Neural cell (in vitro differentiated cells): Measurements from ENCODE around the gene SLCO2A1. TPM values are rescaled to one million over a fixed set of nuclear protein-coding genes. Genes with fewer than 3 reads are reported as not detected.

Experiments
- H2AFZ ChIP-seq: fragments of 200-600, 300-800 bp; sonication (generic), shearing (Covaris generic); 2 replicates; pipeline ENCODE4 v1.6.0; 2014; ENCODE audit warnings: low read depth, mild to moderate bottlenecking, antibody characterized with exemption, low read length, moderate library complexity
- H3F3A ChIP-seq: fragments of 200-600 bp; shearing (Covaris generic); 2 replicates; pipeline ENCODE4 v1.6.1; 2016; ENCODE audit warnings: mild to moderate bottlenecking, moderate library complexity, mixed read lengths, antibody characterized with exemption, low read length; ENCODE audit not compliant: insufficient read depth, poor library complexity, severe bottlenecking
- H3K27ac ChIP-seq: fragments of 200-600, 300-800 bp; sonication (generic), shearing (Covaris generic); 2 replicates; pipeline ENCODE4 v1.5.1; 2014; ENCODE audit warnings: mild to moderate bottlenecking, low read length, moderate library complexity
- H3K27me3 ChIP-seq: fragments of 300-800, 200-600 bp; sonication (generic), shearing (Covaris generic); 2 replicates; pipeline ENCODE4 v1.6.0; 2014; ENCODE audit warnings: mild to moderate bottlenecking, low read depth, low read length, moderate library complexity; ENCODE audit not compliant: insufficient read depth
- H3K36me3 ChIP-seq: fragments of 300-800, 200-600 bp; sonication (generic), shearing (Covaris generic); 2 replicates; pipeline ENCODE4 v1.5.1; 2014; ENCODE audit warnings: mild to moderate bottlenecking, antibody characterized with exemption, low read length, moderate library complexity; ENCODE audit not compliant: insufficient read depth
- H3K4me2 ChIP-seq: fragments of 300-800, 200-600 bp; sonication (generic), shearing (Covaris generic); 2 replicates; pipeline ENCODE4 v1.6.0; 2014; ENCODE audit warnings: mild to moderate bottlenecking, low read length
- H3K4me3 ChIP-seq: fragments of 300-800, 200-600 bp; sonication (generic), shearing (Covaris generic); 2 replicates; pipeline ENCODE4 v1.5.1; 2014; ENCODE audit warnings: mild to moderate bottlenecking, low read length, moderate library complexity
- H3K79me2 ChIP-seq: fragments of 200-600 bp; shearing (Covaris generic); replicated peaks from 2 replicates; pipeline ENCODE4 v1.6.0; 2014; ENCODE audit warnings: mild to moderate bottlenecking, low read length, moderate library complexity; ENCODE audit not compliant: insufficient read depth
- H3K9ac ChIP-seq: fragments of 300-800, 200-600 bp; sonication (generic), shearing (Covaris generic); 2 replicates; pipeline ENCODE4 v1.6.1; 2016; ENCODE audit warnings: mild to moderate bottlenecking, low read length, mixed read lengths
- H3K9me2 ChIP-seq: fragments of 200-600 bp; shearing (Covaris generic); 2 replicates; pipeline ENCODE4 v1.6.1; 2016; ENCODE audit warnings: mild to moderate bottlenecking, low read length, mixed read lengths; ENCODE audit not compliant: insufficient read depth
- H3K9me3 ChIP-seq: fragments of 200-600, 300-800 bp; sonication (generic), shearing (Covaris generic); 2 replicates; pipeline ENCODE4 v1.6.1; 2016; ENCODE audit warnings: mild to moderate bottlenecking, mixed run types, low read length, moderate library complexity, mixed read lengths
- H4K20me1 ChIP-seq: fragments of 200-600 bp; shearing (Covaris generic); 2 replicates; pipeline ENCODE4 v1.6.1; 2016; ENCODE audit warnings: mild to moderate bottlenecking, mixed run types; ENCODE audit not compliant: insufficient read depth
- CTCF ChIP-seq: fragments of 450-650 bp; IDR thresholded peaks from 2 replicates; pipeline ENCODE4 v1.5.1; 2014; ENCODE audit warnings: antibody characterized with exemption, mild to moderate bottlenecking, moderate library complexity; ENCODE audit not compliant: poor library complexity, severe bottlenecking
- EP300 ChIP-seq: fragments of 450-650 bp; conservative IDR thresholded peaks from 2 replicates; pipeline ENCODE4 v1.6.1; 2014; ENCODE audit warnings: antibody characterized with exemption, mild to moderate bottlenecking, moderate library complexity; ENCODE audit not compliant: poor library complexity, severe bottlenecking
- EZH2 ChIP-seq: fragments of 200-600, 300-800 bp; shearing (Covaris generic), sonication (generic); IDR thresholded peaks from 2 replicates; pipeline ENCODE4 v1.6.1; 2014; ENCODE audit warnings: antibody characterized with exemption, low read length, borderline replicate concordance, mild to moderate bottlenecking; ENCODE audit not compliant: insufficient read depth, poor library complexity, severe bottlenecking
- MXI1 ChIP-seq: fragments of 450-650 bp; conservative IDR thresholded peaks from 2 replicates; pipeline ENCODE4 v1.6.1; 2014; ENCODE audit warnings: antibody characterized with exemption, mild to moderate bottlenecking; ENCODE audit not compliant: poor library complexity, severe bottlenecking
- POLR2AphosphoS5 ChIP-seq: IDR thresholded peaks from 2 replicates; pipeline ENCODE4 v1.6.1; 2012
- RAD21 ChIP-seq: fragments of 450-650 bp; conservative IDR thresholded peaks from 2 replicates; pipeline ENCODE4 v1.6.1; 2014; ENCODE audit warnings: antibody characterized with exemption, mild to moderate bottlenecking, moderate library complexity
- REST ChIP-seq: IDR thresholded peaks from 2 replicates; pipeline ENCODE4 v1.6.1; 2012; ENCODE audit warnings: borderline replicate concordance
- SMC3 ChIP-seq: fragments of 450-650 bp; conservative IDR thresholded peaks from 2 replicates; pipeline ENCODE4 v1.6.1; 2014; ENCODE audit warnings: antibody characterized with exemption, mild to moderate bottlenecking, moderate library complexity; ENCODE audit not compliant: poor library complexity
- TAF1 ChIP-seq: IDR thresholded peaks from 2 replicates; pipeline ENCODE4 v1.6.1; 2012; ENCODE audit warnings: low read depth
- polyA plus RNA-seq: library from polyadenylated mRNA; depleted of rRNA; stranded (reverse); fragments of >200 nt; gene quantifications from 2 replicates; pipeline ENCODE4 v1.2.3, GENCODE V29; 2014

Gene SLCO2A1
- polyA plus RNA-seq, 1 donor from 2014 or later = not detected

GRCh38 chr3:133925960-133926735 is 103.6 kb downstream of the SLCO2A1 start:
- Histone ChIP-seq H3K27ac (no peak overlapping the region), H4K20me1 (no peaks in the 10 kb centered on the region), H3K4me2 (no peak overlapping the region), H3K36me3 (no peaks in the 10 kb centered on the region), H3K79me2 (no peaks in the 10 kb centered on the region), H3K9me2 (no peaks in the 10 kb centered on the region), H3K4me3 (no peak overlapping the region), H2AFZ (no peak overlapping the region), H3F3A (no peaks in the 10 kb centered on the region), H3K27me3 (peaks cover 5% of the 10 kb centered on the region), H3K9me3 (no peaks in the 10 kb centered on the region), H3K9ac (no peak overlapping the region)
- TF ChIP-seq REST (no peak), TAF1 (no peak)

GRCh38 chr3:133924041-133924440 is 105.7 kb downstream of the SLCO2A1 start:
- TF ChIP-seq SMC3 = no peak
- no peaks in the 10 kb centered on the region for H3K9me2 ChIP-seq
- H3K27ac ChIP-seq = no peak overlapping the region
- peaks cover 5% of the 10 kb centered on the region for H3K27me3 ChIP-seq
- no peaks in the 10 kb centered on the region for H4K20me1 ChIP-seq
- no peak overlapping the region for H3K4me3 ChIP-seq
- no peak overlapping the region for H2AFZ ChIP-seq
- no peaks in the 10 kb centered on the region for H3K9me3 ChIP-seq
- no peak overlapping the region for H3K4me2 ChIP-seq
- H3K9ac ChIP-seq = no peak overlapping the region
- no peaks in the 10 kb centered on the region for H3K36me3 ChIP-seq
- H3K79me2 ChIP-seq = no peaks in the 10 kb centered on the region
- H3F3A ChIP-seq = no peaks in the 10 kb centered on the region

GRCh38 chr3:133921592-133921991 is 108.1 kb downstream of the SLCO2A1 start:
- Histone ChIP-seq H3K4me3 (no peak overlapping the region), H4K20me1 (no peaks in the 10 kb centered on the region), H3K9me3 (no peaks in the 10 kb centered on the region), H3K9me2 (no peaks in the 10 kb centered on the region), H3K27ac (no peak overlapping the region), H3K27me3 (no peaks in the 10 kb centered on the region), H3F3A (no peaks in the 10 kb centered on the region), H3K9ac (no peak overlapping the region), H3K79me2 (no peaks in the 10 kb centered on the region), H3K4me2 (no peak overlapping the region), H3K36me3 (no peaks in the 10 kb centered on the region), H2AFZ (no peak overlapping the region)
- TF ChIP-seq TAF1 = no peak
- TF ChIP-seq RAD21 = no peak
- no peak for TF ChIP-seq POLR2AphosphoS5
- TF ChIP-seq EP300 = no peak
- no peak for TF ChIP-seq CTCF
- no peak for TF ChIP-seq MXI1
- TF ChIP-seq REST = no peak
- TF ChIP-seq EZH2 = no peak
- no peak for TF ChIP-seq SMC3
